WERI-Rb-1 (cell line): Measurements from ENCODE around the gene MUC6.

Experiments
- DNase-seq: peaks from one replicate; pipeline ENCODE4 v3.0.0-alpha.2; 2020
- H3K27ac ChIP-seq: fragments of 250-450 bp; sonication (Bioruptor Pico); 2 replicates; pipeline ENCODE4 v1.5.1; 2020; ENCODE audit warnings: mild to moderate bottlenecking, moderate library complexity
- H3K27me3 ChIP-seq: fragments of 250-450 bp; sonication (Bioruptor Pico); 2 replicates; pipeline ENCODE4 v1.5.1; 2021; ENCODE audit warnings: mild to moderate bottlenecking, low read depth, moderate library complexity; ENCODE audit not compliant: insufficient read depth, severe bottlenecking
- H3K36me3 ChIP-seq: fragments of 250-450 bp; sonication (Bioruptor Pico); 2 replicates; pipeline ENCODE4 v1.5.1; 2020; ENCODE audit warnings: mild to moderate bottlenecking, moderate library complexity
- H3K4me3 ChIP-seq: 2 replicates; pipeline ENCODE4 v1.5.1; 2011; ENCODE audit warnings: low read depth, mild to moderate bottlenecking, control low read depth, low read length
- H3K9me3 ChIP-seq: fragments of 250-450 bp; sonication (Bioruptor Pico); 2 replicates; pipeline ENCODE4 v1.5.1; 2021; ENCODE audit warnings: mild to moderate bottlenecking, moderate library complexity; ENCODE audit not compliant: severe bottlenecking
- CTCF ChIP-seq: IDR thresholded peaks from 2 replicates; pipeline ENCODE4 v1.5.1; 2011; ENCODE audit warnings: low read depth, mild to moderate bottlenecking, control low read depth, inconsistent platforms, low read length

The MUC6 gene

DNA sequence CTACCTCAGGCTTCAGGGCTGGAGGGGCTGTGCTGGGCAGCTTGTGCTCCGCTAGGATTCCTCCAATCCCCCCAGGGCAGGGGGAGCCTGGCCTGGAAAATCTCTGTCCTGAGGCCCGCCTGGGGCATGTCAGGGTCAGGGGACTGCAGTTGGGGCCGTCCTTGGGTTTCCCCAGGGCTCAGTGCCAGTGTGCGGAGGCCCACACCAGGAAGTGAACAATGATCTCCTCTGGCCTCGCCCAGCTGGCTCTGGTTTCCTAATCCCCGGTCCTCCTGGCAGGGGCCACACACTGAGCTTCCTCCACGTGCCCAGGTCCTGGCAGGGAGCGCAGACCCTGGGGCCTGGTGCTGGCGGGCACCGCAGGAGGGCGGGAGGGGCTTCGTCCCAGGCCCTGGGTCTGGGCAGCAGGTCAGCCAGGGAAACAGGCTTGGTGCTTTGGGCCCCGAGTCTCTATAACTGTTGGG lies 36.8 kb upstream of the MUC6 start:
- H3K36me3 ChIP-seq = no peaks in the 10 kb centered on the region
- H3K4me3 ChIP-seq = no peak overlapping the region
- no peaks in the 10 kb centered on the region for H3K9me3 ChIP-seq
- H3K27me3 ChIP-seq = no peaks in the 10 kb centered on the region
- no peak for TF ChIP-seq CTCF
- peak; percentile 18 for DNase-seq
- no peak overlapping the region for H3K27ac ChIP-seq

DNA sequence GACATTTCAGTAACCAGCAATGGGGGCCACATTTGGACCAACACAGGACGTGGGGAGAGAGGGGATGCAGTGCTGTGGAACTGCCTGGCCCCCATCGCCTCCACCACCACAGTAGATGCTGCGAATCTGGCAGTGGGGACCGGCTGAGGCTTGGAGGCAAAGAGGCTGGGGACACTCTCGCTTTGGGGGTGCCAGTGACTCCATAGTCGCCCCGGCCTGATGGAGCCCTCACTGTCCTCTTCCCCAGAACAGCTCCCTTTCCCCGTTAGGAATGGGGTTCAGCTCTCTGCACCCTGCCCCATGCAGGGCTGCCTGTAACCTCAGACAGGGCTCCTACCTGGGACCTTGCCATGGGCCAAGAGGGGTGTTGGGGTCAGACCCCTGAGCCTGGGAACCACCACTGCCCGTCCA lies 36.3 kb upstream of the MUC6 start:
- H3K27ac ChIP-seq = no peak overlapping the region

GRCh38 chr11:1072116-1072820 lies 35.8 kb upstream of the MUC6 start:
- peak; percentile 5 for DNase-seq
- no peak for TF ChIP-seq CTCF
- Histone ChIP-seq H3K27me3 (no peaks in the 10 kb centered on the region), H3K9me3 (no peaks in the 10 kb centered on the region), H3K27ac (no peak overlapping the region), H3K36me3 (no peaks in the 10 kb centered on the region), H3K4me3 (no peak overlapping the region)

More for the DNA sequence above, 36.3 kb upstream of the MUC6 start:
- TF ChIP-seq CTCF = no peak
- H3K27me3 ChIP-seq = no peaks in the 10 kb centered on the region
- no peaks in the 10 kb centered on the region for H3K36me3 ChIP-seq
- H3K4me3 ChIP-seq = no peak overlapping the region
- no peaks in the 10 kb centered on the region for H3K9me3 ChIP-seq
- DNase-seq = no peak

DNA sequence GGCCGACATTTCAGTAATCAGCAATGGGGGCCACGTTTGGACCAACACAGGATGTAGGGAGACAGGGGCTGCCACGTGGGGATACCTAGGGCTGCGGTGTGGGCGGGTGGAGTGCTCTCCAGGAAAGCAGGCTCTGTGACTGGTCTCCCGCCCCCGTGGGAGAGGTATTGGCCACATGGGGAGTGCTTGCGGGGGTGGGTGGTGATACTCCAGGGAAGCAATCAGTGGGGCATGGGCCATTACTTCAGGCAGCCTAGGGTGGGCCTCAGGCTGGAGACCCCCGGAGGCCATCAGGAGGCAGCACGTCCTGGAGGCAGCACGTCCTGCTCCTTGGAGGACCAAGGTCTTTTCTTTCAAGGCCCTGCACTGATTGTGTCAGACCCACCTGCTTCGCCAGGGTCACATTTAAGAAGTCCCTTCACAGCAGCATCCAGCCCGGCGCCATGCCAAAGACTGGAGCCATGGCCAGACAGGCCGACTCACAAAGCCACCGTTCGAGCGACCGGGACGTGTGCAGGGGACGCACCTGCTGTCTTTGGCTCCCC lies 35.1 kb upstream of the MUC6 start:
- Histone ChIP-seq H3K27ac (no peak overlapping the region), H3K36me3 (no peaks in the 10 kb centered on the region), H3K27me3 (no peaks in the 10 kb centered on the region), H3K4me3 (no peak overlapping the region), H3K9me3 (no peaks in the 10 kb centered on the region)
- no peak for TF ChIP-seq CTCF
- DNase-seq = no peak

DNA sequence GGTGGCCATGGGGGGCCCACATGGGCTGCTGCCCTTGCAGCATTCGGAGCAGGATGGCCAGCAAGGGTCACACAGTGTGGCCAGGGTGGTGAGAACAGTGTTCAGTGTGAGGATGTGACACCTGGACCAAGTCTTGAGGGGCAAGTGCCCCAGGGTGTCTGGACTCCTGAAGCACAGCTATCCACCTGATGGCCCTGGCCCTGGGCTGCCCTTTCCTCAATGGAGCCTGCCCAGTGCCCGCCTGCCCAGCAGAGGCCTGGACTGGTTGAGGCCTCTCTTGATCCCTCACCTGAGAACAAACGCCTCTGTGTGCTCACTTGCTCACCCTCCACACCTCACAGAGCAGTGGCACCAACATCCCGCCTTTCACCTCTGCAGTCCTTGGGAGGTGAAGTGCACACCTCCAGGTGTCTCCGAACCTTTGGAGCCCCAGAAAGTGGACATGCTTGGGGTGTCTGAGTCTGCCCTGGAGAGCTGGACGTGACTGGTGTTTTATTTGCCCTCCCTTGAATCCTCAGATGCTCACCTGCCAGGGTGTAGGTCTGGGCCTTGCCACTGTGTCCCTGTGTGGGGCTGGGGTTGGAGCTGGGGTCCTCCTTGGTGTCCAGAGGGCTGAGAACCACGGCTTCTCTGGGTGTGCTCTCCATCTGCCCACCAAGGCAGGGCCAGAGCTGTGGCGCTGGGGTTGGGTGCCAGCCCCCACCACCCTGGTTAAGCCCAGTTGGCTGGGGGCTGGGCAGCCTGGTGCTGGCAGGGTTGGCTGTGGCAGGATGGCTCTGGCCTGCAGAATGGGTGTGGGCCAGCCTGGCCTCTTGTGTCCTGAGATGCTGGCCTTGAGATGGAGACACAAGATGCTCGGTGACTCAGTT lies 34.3 kb upstream of the MUC6 start:
- DNase-seq = no peak
- H3K27me3 ChIP-seq = no peaks in the 10 kb centered on the region
- H3K36me3 ChIP-seq = no peaks in the 10 kb centered on the region
- TF ChIP-seq CTCF = no peak
- H3K9me3 ChIP-seq = no peaks in the 10 kb centered on the region
- no peak overlapping the region for H3K27ac ChIP-seq
- no peak overlapping the region for H3K4me3 ChIP-seq
